Measurements from ENCODE around the gene LLGL2.

Gene LLGL2

GRCh38 chr17:75594499-75595283 is 69.2 kb downstream of the LLGL2 start:
- DNase-seq: no peak

GRCh38 chr17:75595284-75595919 is 69.9 kb downstream of the LLGL2 start:
- DNase-seq: no peak

- no peak for DNase-seq
Measured at GRCh38 chr17:75595920-75596313, 70.4 kb downstream of the LLGL2 start.

DNA sequence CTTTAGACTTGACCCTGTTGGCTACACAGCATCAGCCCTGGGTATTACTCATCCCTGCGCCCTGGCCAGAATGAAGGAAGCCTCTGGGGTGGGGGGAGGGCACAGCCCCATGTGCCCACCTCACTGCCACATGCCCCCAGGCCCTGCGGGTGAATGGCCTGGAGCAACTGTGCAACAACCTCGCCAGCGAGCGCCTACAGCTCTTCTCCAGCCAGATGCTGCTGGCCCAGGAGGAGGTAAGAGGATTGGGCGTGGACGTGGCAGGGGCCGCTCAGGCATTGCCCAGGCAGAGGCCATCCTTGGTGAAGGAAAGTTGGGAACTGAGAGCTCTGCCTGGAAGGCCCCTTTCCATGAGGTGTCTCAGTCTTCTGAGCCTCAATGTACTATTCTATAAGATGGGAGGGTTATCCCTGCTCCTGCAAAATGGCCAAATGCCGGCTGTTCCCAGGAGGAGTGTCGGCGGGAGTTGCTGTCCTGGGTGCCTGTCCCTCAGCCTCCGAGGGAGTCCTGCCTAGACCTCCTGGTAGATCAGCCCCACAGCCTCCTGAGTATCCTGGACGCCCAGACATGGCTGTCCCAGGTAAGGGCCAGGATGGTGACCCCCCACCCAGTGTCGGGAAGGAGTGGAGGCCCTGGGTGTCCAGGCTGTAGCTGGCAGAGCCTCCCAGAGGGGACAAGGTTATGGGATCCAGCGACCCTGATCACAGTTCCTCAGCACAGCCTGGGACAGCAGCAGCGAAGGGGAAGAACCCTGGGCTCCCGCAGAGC is 71.0 kb downstream of the LLGL2 start:
- no peak for DNase-seq

DNA sequence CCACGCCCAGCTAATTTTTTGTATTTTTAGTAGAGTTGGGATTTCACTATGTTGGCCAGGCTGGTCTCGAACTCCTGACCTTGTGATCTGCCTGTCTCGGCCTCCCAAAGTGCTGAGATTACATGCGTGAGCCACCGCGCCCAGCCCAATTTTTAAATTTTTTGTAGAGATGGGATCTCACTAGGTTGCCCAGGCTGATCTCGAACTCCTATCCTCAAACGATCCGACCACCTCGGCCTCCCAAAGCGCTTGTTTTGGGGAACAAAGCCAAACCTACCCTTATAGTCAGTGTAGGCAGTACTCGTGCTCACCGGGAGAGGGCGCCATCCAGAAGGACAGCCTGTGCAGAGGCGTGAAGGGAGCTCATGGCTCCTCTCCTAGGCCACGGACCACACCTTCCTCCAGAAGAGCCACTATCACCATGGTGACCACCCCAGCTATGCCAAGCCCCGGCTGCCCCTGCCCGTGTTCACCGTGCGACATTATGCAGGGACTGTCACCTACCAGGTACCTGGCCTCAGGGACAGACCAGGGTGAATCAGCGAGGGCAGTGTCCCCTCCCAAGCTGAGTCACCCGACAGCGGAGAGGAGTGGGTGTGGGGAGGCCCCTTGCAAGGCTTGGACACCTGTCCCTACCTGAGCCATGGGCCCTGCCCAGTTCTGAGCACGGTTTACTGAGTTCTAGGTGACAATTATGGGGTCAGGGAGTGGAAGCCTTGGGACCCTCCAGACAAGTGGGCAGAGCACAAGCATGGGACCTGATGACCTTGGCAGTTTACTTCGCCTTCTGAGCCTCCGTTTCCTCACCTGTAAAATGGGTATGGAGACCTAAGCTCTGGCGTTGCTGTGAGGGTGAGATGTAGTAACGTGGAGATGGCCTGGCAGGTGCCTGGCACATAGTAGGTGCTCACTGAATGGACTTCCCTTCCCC is 75.8 kb downstream of the LLGL2 start:
- DNase-seq: peak; percentile 56

DNA sequence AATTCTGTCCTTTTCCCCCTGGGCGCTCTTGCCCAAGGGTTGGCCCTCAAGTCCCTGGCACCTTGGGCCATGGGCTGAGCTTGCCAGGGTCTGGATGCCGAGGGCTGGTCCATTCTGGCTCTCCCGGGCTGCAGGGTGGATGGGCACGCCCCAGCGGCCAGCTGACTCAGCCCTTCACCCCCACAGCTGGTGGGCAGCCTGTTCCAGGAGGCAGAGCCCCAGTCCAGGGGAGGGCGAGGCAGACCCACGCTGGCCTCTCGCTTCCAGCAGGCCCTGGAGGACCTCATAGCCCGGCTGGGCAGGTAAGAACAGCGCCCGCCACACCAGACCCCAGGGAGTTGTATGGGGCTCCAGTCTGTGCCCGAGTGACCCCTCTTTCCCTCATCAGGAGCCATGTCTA is 77.1 kb downstream of the LLGL2 start:
- no peak for DNase-seq

GRCh38 chr17:75603123-75603522 is 77.6 kb downstream of the LLGL2 start:
- DNase-seq: no peak

DNA sequence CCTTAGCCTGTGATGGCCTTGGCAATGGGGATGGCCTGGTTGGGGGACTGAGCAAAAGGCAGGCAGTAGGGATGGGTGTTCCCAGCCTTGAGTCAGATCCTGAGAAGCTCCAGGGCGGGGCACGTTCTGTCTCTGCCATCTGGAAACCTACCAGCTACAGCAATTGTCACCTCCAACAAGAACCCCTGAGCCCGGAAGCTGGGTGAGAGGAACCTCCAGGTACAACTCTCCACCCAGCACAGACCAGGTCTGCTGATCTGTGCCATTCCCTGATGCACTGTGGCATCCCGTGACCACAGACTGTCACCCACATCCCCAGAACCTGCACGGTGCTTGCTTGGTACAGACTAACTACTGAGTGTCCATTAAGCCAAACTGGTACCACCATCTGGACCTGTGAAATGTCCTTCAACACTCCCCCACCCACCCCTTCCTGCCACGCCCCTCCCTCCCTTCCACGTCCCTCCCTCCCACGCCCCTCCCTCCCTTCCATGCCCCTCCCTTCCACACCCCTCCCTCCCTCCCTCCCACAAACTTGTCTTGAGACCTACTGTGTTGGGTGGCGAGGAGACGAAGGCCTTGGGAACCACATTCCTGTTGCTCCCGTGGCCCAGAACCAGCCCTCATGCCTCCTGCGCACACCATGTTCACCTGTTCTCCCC is 78.7 kb downstream of the LLGL2 start:
- DNase-seq: no peak

DNA sequence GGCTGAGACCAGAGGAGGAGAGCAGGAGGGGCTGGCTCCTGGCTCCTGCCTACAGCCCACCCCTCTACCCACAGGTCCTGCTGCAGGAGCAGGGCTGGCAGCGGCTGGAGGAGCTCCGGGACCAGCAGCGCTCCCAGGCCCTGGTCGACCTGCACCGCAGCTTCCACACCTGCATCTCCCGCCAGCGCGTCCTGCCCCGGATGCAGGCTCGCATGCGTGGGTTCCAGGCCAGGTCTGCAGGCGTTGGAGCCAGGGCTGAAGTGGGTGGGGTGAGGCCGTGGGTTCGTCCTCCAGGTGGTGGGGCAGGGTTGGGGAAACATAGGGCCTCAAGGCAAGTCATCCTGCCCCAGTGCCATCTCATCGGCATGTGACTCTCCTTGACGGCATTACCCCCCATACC is 80.3 kb downstream of the LLGL2 start:
- no peak for DNase-seq

DNA sequence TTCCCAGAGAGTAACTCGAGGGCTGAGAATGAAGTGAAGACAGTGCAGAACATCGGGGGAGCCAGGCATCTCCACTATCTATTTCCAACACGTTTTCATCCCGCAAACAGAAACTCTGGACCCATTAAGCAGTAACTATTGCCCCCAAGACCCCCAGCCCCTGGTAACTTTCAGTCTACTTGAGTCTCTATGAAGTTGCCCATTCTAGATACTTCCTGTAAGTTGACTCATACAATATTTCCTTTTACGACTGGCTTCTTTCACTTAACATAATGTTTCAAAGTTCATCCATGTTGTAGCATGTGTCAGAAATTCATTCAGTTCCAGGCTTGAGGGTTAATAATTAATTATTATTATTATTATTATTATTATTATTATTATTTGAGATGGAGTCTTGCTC is 81.6 kb downstream of the LLGL2 start:
- DNase-seq: no peak

DNA sequence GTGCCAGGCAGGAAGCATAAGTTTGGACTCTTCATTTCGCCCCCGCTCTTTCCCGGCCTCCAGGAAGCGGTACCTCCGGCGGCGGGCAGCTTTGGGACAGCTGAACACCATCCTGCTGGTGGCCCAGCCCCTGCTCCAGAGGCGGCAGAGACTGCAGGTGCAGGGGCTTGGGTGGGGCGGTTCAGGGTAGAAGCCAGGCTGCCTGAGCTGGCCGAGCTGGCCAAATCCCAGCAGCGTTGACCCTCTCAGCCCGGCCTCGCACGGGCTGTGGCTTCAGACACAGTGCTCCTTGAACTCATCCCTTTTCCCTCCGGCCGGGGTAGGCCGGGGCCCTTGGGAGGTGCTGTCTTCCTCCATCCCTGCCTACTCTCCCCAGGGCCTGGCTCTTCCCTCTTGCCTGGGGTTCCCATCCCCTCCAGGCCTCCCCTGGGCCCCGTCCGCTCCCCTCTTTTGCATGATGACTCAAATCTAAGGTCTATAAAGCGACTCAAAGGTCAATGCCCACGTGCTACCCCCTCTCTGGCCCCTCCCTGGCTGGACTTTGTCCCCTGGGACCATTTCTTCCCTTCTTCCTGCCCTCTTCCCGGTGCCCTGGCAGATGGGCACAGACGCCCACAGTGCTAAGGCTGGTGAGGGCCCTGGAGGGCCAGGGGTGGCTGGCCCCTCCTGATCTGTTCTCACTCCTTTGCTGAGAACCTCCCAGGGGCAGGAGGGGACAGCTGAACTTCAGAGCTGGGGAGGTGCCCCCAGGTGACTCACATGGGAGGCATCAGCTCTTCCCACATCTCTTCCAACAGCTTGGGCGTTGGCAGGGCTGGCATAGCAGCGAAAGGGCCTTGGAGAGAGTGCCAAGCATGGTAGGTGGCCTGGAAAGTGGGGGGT is 84.8 kb downstream of the LLGL2 start:
- no peak for DNase-seq

GRCh38 chr17:75611851-75612429 is 86.4 kb downstream of the LLGL2 start:
- DNase-seq: no peak

- no peak for DNase-seq
Measured at GRCh38 chr17:75612906-75613626, 87.6 kb downstream of the LLGL2 start.

DNA sequence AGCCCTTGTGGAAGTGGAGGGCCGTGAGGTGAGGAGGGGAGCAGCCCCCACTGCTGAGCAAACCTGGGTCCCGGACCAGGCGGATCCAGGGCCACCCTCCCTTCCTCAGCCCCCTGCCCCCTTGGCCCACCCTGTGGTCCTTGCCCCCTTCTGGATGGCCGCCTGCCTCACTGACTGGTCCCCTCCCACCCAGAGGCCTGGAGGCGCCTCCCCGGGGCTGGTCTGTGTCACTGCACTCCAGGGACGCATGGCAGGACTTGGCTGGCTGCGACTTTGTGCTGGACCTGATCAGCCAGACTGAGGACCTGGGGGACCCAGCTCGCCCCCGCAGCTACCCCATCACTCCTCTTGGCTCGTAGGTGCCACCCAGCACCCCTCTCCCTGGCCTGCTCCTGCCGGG is 88.5 kb downstream of the LLGL2 start:
- DNase-seq: no peak

DNA sequence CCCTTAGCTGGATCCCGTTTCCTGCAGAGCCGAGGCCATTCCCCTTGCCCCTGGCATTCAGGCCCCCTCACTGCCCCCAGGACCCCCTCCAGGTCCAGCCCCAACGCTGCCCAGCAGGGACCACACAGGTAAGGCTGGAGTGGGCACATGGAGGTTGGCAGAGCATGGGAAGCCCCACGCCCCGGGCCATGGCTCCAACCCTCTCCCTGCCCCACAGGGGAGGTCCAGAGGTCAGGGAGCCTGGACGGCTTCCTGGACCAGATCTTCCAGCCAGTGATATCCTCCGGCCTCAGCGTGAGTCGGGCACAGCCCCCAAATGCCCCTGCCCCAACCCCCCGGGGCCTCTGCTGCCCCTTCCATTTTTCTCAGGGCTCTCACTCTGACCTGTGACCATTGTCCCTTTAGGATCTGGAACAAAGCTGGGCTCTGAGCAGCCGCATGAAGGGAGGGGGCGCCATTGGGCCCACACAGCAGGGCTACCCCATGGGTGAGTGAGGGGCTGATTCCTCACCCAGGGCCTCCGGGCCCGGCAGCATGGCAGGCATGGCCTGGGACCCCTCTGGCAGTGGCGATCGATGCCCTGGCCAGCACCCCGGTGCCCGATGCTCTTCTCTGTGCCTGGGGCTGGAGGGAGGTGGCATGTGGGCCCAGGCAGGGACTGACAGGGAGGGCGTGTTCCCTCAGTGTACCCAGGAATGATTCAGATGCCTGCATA is 89.2 kb downstream of the LLGL2 start:
- no peak for DNase-seq

GRCh38 chr17:75615301-75615700 is 89.8 kb downstream of the LLGL2 start:
- no peak for DNase-seq

DNA sequence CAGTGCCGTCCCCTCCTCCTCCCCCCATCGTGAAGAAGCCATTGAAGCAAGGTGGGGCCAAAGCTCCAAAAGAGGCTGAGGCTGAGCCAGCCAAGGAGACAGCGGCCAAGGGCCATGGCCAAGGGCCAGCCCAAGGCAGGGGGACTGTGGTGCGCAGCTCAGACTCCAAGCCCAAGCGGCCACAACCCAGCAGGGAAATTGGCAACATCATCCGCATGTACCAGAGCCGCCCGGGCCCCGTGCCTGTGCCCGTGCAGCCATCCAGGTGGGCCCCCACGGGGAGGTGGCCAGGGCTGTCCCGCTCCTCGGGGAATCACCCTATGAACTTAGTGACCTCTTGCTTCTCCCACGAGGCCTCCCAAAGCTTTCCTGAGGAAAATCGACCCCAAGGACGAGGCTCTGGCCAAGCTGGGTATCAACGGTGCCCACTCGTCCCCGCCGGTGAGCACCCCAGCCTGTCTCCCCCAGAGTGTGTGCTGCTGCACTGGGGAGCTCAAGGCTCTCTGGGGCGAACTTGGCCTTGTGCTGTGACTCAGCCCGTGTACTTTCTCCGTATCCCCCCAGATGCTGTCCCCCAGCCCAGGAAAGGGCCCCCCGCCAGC is 91.1 kb downstream of the LLGL2 start:
- DNase-seq: no peak

- no peak for DNase-seq
Measured at GRCh38 chr17:75617218-75617617, 91.7 kb downstream of the LLGL2 start.

DNA sequence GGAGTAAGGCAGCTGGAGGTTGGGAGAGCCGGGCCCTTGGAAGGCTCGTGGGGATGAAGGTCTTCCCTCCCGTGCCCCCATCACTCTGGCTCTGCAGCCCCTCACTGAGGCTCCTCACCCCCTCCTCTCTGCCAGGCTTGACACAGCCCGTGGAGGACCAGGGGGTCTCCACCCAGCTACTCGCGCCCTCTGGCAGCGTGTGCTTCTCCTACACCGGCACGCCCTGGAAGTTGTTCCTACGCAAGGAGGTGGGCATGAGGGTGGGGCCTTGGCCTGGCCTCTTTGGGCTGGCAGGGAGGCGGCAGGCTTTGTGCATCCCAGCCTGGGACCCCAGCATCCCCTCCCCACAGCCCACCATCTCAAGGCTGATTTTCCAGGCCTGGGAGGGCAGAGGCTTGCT is 92.2 kb downstream of the LLGL2 start:
- no peak for DNase-seq

Measured in retina (tissue), 1 donor.